CD14-positive monocyte (primary cell): ENCODE results near the gene MYO1E. TPM values are rescaled to one million over a fixed set of nuclear protein-coding genes. Genes with fewer than 3 reads are reported as not detected.

Source experiments
- DNase-seq, 3 donors: peaks; one replicate each; pipeline ENCODE4 v3.0.0-alpha.2; 2011 to 2022
- H2AFZ ChIP-seq: 2 replicates; pipeline ENCODE4 v1.6.0; 2012; ENCODE audit warnings: mild to moderate bottlenecking, low read depth, low read length, inconsistent platforms; ENCODE audit not compliant: insufficient read depth, poor library complexity, severe bottlenecking
- H3K27ac ChIP-seq, 2 donors: 1 replicate in 1 of 2; 2 replicates in 1 of 2; pipeline ENCODE4 v1.5.1; 2012 to 2013; ENCODE audit warnings: low read length in 2 of 2, control low read depth in 1 of 2, inconsistent platforms in 1 of 2, low read depth in 1 of 2, mild to moderate bottlenecking in 1 of 2
- H3K27me3 ChIP-seq, 2 donors: one replicate each; pipeline versions ENCODE4 v1.6.0 to v1.6.1; 2011 to 2013; ENCODE audit warnings: low read length in 2 of 2; ENCODE audit not compliant: control insufficient read depth in 2 of 2, insufficient read depth in 2 of 2
- H3K36me3 ChIP-seq, 2 donors: replicated peaks in 1 of 2; 1 replicate in 1 of 2; 2 replicates in 1 of 2; pipeline versions ENCODE4 v1.5.1 to v1.6.1; 2012 to 2013; ENCODE audit warnings: low read length in 2 of 2, control low read depth in 1 of 2, inconsistent platforms in 1 of 2, mild to moderate bottlenecking in 1 of 2; ENCODE audit not compliant: insufficient read depth in 2 of 2, control insufficient read depth in 1 of 2
- H3K4me1 ChIP-seq, 2 donors: 1 replicate in 1 of 2; 2 replicates in 1 of 2; pipeline versions ENCODE4 v1.5.1 to v1.6.1; 2012 to 2013; ENCODE audit warnings: low read length in 2 of 2, control low read depth in 1 of 2, inconsistent platforms in 1 of 2, mild to moderate bottlenecking in 1 of 2, moderate library complexity in 1 of 2; ENCODE audit not compliant: insufficient read depth in 2 of 2, control insufficient read depth in 1 of 2
- H3K4me2 ChIP-seq: replicated peaks from 2 replicates; pipeline ENCODE3; 2012; ENCODE audit warnings: low read length, moderate library complexity, mild to moderate bottlenecking; ENCODE audit not compliant: poor library complexity, severe bottlenecking; ENCODE audit errors: extremely low read depth
- H3K4me3 ChIP-seq, 3 experiments: fragments of 200-600 bp in 1 of 3; sonication (generic) in 1 of 3; replicated peaks in 1 of 3; 1 replicate in 2 of 3; 2 replicates in 1 of 3; pipeline ENCODE4 v1.5.1; 2011 to 2013; ENCODE audit warnings: low read length in 3 of 3, mild to moderate bottlenecking in 3 of 3, control low read depth in 2 of 3, low read depth in 2 of 3, inconsistent platforms in 1 of 3, moderate library complexity in 1 of 3
- H3K79me2 ChIP-seq: 2 replicates; pipeline ENCODE4 v1.6.0; 2012; ENCODE audit warnings: mild to moderate bottlenecking, control low read depth, inconsistent platforms, low read length, moderate library complexity; ENCODE audit not compliant: insufficient read depth
- H3K9ac ChIP-seq: 2 replicates; pipeline ENCODE4 v1.6.0; 2017; ENCODE audit warnings: low read length, mild to moderate bottlenecking; ENCODE audit not compliant: insufficient read depth, poor library complexity, severe bottlenecking
- H3K9me3 ChIP-seq, 2 donors: replicated peaks in 1 of 2; 1 replicate in 1 of 2; 2 replicates in 1 of 2; pipeline versions ENCODE4 v1.5.1 to v1.6.1; 2012 to 2013; ENCODE audit warnings: low read length in 2 of 2, control low read depth in 1 of 2; ENCODE audit not compliant: control insufficient read depth in 1 of 2, insufficient read depth in 1 of 2
- H4K20me1 ChIP-seq: 2 replicates; pipeline ENCODE4 v1.6.0; 2012; ENCODE audit warnings: mild to moderate bottlenecking, low read length, control low read depth, moderate library complexity; ENCODE audit not compliant: insufficient read depth
- H3K27ac Mint-ChIP-seq, 7 donors: one replicate each; pipeline ENCODE4 v1.8.0; 2020; ENCODE audit warnings: mild to moderate bottlenecking in 7 of 7, mixed read lengths in 7 of 7, moderate library complexity in 6 of 7, inconsistent platforms in 2 of 7
- H3K27me3 Mint-ChIP-seq, 3 donors: one replicate each; pipeline ENCODE4 v1.8.0; 2021 to 2022; ENCODE audit warnings: low read depth in 3 of 3, mild to moderate bottlenecking in 3 of 3, mixed read lengths in 3 of 3, moderate library complexity in 3 of 3, inconsistent platforms in 1 of 3
- H3K36me3 Mint-ChIP-seq, 2 donors: one replicate each; pipeline ENCODE4 v1.8.0; 2020; ENCODE audit warnings: mixed read lengths in 2 of 2, inconsistent platforms in 1 of 2, mild to moderate bottlenecking in 1 of 2
- H3K4me1 Mint-ChIP-seq: one replicate; pipeline ENCODE4 v1.8.0; 2020; ENCODE audit warnings: mild to moderate bottlenecking, mixed read lengths
- H3K4me3 Mint-ChIP-seq, 2 donors: one replicate each; pipeline ENCODE4 v1.8.0; 2020; ENCODE audit warnings: mild to moderate bottlenecking in 2 of 2, mixed read lengths in 2 of 2, moderate library complexity in 1 of 2
- H3K9me3 Mint-ChIP-seq, 7 donors: one replicate each; pipeline ENCODE4 v1.8.0; 2020 to 2022; ENCODE audit warnings: mixed read lengths in 7 of 7, mild to moderate bottlenecking in 6 of 7, moderate library complexity in 6 of 7, inconsistent platforms in 2 of 7
- CTCF ChIP-seq: fragments of 200-600 bp; IDR thresholded peaks from one replicate; pipeline ENCODE4 v1.8.0; 2022; ENCODE audit warnings: antibody characterized with exemption, mild to moderate bottlenecking
- WGBS: methylation state at CpG from one replicate; pipeline ENCODE4 v1.1.5; 2013; ENCODE audit warnings: missing lambda C conversion rate; ENCODE audit not compliant: insufficient coverage; 5-methylcytosine and 5-hydroxymethylcytosine counted together
- intact Hi-C, 2 donors: fragments of 100-400 bp; cut with micrococcal nuclease; formaldehyde crosslinking; loops; one replicate each; pipeline versions ENCODE4 v1.15.0 to v1.15.1; 2023
- polyA plus RNA-seq, 3 donors: library from polyadenylated mRNA; depleted of rRNA in 1 of 3; unstranded in 2 of 3; stranded (reverse) in 1 of 3; fragments of 300-500 nt in 2 of 3; fragments of >200 nt in 1 of 3; fragmentation: Illumina TruSeq in 2 of 3; gene quantifications; 1 replicate in 2 of 3; 2 replicates in 1 of 3; pipeline ENCODE4 v1.2.3, GENCODE V29; 2012 to 2021

MYO1E gene
- polyA plus RNA-seq, 3 donors: 5.5 to 16.2 (median 6.2) TPM

GRCh38 chr15:59344311-59344710, 28.4 kb downstream of the MYO1E start:
- intact Hi-C loops: no loop called here
- no peak overlapping the region for H3K4me3 Mint-ChIP-seq
- H3K27me3 ChIP-seq: no peaks in the 10 kb centered on the region
- no peak overlapping the region for H2AFZ ChIP-seq
- no peak overlapping the region for H3K27ac Mint-ChIP-seq
- peaks cover 0 to 2% (median 0%) of the 10 kb centered on the region in 3 donors for H3K27me3 Mint-ChIP-seq
- H3K4me1 ChIP-seq: peaks cover 1 to 2% of the 10 kb centered on the region in 2 donors
- H3K9me3 Mint-ChIP-seq: peaks cover 0 to 2% (median 0%) of the 10 kb centered on the region in 7 donors
- no peak for DNase-seq
- H3K36me3 Mint-ChIP-seq: peaks cover 0 to 3% of the 10 kb centered on the region in 2 donors
- H3K79me2 ChIP-seq: no peaks in the 10 kb centered on the region
- TF ChIP-seq CTCF: no peak
- H4K20me1 ChIP-seq: peaks cover 6% of the 10 kb centered on the region
- H3K9me3 ChIP-seq: no peaks in the 10 kb centered on the region
- no peak overlapping the region for H3K4me2 ChIP-seq
- H3K4me1 Mint-ChIP-seq: peaks cover 12% of the 10 kb centered on the region
- no peaks in the 10 kb centered on the region for H3K36me3 ChIP-seq
- H3K27ac ChIP-seq: no peak overlapping the region
- H3K4me3 ChIP-seq: no peak overlapping the region
- H3K9ac ChIP-seq: no peak overlapping the region

- Mint-ChIP-seq H3K27me3 (peaks cover 0 to 3% (median 1%) of the 10 kb centered on the region in 3 donors), H3K4me3 (no peak overlapping the region), H3K4me1 (peaks cover 1% of the 10 kb centered on the region), H3K9me3 (peaks cover 0 to 2% (median 0%) of the 10 kb centered on the region in 7 donors), H3K27ac (no peak overlapping the region), H3K36me3 (peaks cover 0 to 3% of the 10 kb centered on the region in 2 donors)
- WGBS: no CpG with 5 or more reads among the region's 5 CpGs
- no peak overlapping the region for H3K27ac ChIP-seq
- H2AFZ ChIP-seq: no peak overlapping the region
- no peak for TF ChIP-seq CTCF
- no peaks in the 10 kb centered on the region for H3K27me3 ChIP-seq
- H3K4me2 ChIP-seq: no peak overlapping the region
- H3K36me3 ChIP-seq: no peaks in the 10 kb centered on the region
- peaks cover 3% of the 10 kb centered on the region for H4K20me1 ChIP-seq
- no peak overlapping the region for H3K4me3 ChIP-seq
- intact Hi-C loops: no loop called here
- H3K79me2 ChIP-seq: no peaks in the 10 kb centered on the region
- no peaks in the 10 kb centered on the region for H3K4me1 ChIP-seq
- no peaks in the 10 kb centered on the region for H3K9me3 ChIP-seq
- DNase-seq: no peak
- no peak overlapping the region for H3K9ac ChIP-seq
Observed at GRCh38 chr15:59340325-59340724, 32.3 kb downstream of the MYO1E start.
